ENCODE measurements around the gene SAMD14. TPM values are rescaled to one million over a fixed set of nuclear protein-coding genes. Genes with fewer than 3 reads are reported as not detected.

The SAMD14 gene
- total RNA-seq, 1 donor from 2014 or later, result 5.5 TPM

GRCh38 chr17:50165466-50165865 lies 35.5 kb upstream of the SAMD14 start:
- no peak for DNase-seq (ENCODE audit: low spot score)

DNA sequence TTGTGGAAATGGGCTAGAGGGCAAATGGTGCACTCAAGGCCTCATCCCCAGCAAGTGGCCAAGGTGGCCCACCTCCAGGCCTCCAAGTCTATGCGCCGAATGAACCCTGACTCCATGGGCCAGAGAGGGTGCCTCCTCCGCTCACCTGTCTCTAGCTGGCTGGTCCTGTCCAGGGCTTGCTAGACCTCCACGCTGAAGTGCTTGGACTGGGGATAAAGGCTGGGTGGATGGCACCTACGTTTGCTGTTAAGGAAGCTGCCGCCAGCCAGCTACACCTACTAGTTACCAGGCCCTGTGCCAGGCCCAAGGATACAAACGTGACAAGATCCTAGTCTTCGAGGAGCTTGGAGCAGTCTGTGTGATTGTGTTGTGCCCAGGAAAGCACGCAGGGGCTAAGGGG lies 35.1 kb upstream of the SAMD14 start:
- DNase-seq (ENCODE audit: low spot score), result no peak

- DNase-seq (ENCODE audit: low spot score), result no peak
Observed at GRCh38 chr17:50164697-50164988, 34.7 kb upstream of the SAMD14 start.

DNA sequence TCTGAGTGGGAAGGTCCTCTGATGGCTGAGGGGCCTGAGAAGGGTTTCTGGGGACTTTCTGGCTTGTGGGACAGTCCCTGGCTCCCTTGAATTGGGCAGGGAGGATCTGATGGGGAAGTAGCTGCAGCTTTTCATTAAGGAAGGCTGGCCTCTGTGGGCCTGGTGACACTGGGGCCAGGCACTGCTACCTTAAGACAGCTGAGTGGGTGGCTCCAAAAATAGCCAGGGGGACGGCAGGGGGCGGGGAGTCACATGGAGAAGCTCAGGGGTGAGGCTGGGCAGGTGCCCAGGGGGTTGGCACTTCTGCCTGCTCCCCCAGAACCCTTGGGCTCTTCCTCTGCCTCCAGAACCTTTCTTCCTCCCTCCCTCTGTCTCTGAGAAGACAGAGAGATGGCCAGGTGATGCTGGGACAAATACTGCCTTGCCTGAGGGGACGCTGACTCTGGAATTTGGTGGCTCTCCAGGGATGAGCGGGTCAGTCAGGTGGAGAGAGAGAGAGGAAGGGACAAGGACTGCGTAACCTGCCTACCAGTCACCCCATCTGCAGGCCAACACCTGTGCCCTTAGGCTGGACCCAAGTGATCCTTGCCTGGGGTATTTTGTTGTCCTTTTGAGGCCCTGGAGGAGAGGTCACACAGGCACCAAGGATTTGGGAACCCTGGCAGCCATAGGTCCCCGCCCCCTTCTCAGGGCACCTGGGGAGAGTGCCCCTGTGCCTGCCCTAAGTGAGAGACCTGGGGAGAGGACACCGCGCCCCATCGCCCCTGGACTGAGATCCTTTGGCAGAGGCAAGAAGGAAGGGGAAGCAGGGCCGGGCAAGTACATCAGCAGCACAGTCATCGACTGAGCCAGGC lies 34.1 kb upstream of the SAMD14 start:
- no peak for DNase-seq (ENCODE audit: low spot score)

DNA sequence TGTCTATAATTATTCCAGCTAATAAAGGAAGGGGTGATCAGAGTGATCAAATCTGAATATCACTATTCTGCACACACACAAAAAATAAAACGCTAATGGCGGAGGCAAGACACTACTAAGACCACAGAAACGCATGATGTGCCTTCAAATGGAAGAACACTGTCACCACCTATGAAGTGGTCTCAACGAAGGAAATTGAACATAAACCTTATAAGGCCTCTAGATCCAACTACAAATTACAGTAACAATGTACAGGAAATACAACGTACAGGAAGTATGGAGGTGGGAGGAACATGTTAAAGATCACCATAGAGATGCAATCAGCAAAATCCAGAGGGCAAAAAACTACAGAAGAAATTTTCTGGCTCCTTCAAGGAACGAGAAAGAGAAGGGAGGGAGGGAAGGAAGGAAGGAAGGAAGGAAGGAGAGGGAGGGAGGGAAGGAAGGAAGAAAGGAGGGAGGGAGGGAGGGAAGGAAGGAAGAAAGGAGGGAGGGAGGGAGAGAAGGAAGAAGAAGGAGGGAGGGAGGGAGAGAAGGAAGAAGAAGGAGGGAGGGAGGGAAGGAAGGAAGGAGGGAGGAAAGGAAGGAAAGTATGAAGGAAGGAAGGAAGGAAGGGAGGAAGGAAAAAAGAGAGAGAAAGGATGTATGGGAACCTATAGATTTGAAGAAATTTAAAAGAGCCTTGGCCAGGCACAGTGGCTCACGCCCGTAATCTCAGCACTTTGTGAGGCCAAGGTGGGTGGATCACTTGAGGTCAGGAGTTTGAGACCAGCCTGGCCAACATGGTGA lies 32.7 kb upstream of the SAMD14 start:
- no peak for DNase-seq (ENCODE audit: low spot score)

GRCh38 chr17:50161911-50162288 lies 31.9 kb upstream of the SAMD14 start:
- DNase-seq (ENCODE audit: low spot score), result no peak

- DNase-seq (ENCODE audit: low spot score), result peak; percentile 95
Observed at GRCh38 chr17:50161023-50161910, 31.3 kb upstream of the SAMD14 start.

GRCh38 chr17:50157891-50158290 lies 27.9 kb upstream of the SAMD14 start:
- no peak for DNase-seq (ENCODE audit: low spot score)

DNA sequence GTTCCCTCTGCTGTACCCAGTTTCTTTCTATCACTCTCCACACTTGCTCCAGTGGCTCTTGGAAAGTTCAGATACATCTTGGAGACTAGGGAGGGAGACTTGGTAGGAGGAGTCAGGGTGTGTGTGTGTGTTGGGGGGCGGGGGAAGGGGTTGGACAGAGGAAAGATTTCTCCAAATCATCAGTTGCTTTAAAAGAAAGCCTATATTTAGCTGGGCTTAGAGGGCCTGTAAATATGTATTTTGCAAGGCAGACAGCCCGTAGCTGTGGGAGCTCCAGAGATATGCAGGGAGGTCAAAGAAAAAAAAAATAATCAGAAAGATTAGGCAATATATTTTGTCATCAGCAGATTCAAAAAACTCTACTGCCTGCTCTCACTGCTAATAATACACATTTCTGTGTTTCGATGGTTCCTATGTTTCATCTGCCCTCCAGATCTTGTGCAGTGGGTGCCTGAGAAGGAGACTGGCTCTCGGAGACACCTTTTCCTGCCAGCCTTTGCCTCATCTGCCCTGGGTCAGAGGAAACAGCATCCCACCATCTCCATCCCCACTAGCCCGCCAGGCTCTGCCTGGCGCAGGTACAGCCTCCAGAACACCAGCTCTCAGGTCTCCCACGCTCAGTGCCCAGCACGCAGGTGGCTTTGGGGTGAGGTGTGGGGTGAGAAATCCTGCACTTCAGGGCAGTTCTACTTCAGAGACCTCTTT lies 25.3 kb upstream of the SAMD14 start:
- peak; percentile 95 for DNase-seq (ENCODE audit: low spot score)

DNA sequence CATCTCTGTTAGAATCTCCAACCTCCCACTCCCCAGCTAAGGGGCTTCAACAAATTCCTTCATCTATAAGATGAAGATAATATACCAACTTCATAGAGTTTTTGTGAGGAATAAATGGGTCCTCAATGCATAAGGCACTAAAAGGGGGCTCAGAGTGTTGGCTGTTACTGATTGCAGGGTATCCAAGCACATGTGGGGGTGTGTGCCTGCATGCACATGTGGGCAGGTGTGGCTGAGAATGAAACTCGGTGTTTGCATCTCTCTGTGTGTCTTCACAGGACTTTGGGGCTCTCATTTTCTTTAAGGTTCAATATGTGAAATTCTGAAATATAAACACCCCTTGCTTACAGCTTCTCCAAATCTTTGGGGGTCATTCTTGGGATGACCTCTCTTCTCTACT lies 24.6 kb upstream of the SAMD14 start:
- DNase-seq (ENCODE audit: low spot score), result no peak

GRCh38 chr17:50153650-50154575 lies 24.0 kb upstream of the SAMD14 start:
- no peak for DNase-seq (ENCODE audit: low spot score)

GRCh38 chr17:50152736-50153135 lies 22.8 kb upstream of the SAMD14 start:
- no peak for DNase-seq (ENCODE audit: low spot score)

DNA sequence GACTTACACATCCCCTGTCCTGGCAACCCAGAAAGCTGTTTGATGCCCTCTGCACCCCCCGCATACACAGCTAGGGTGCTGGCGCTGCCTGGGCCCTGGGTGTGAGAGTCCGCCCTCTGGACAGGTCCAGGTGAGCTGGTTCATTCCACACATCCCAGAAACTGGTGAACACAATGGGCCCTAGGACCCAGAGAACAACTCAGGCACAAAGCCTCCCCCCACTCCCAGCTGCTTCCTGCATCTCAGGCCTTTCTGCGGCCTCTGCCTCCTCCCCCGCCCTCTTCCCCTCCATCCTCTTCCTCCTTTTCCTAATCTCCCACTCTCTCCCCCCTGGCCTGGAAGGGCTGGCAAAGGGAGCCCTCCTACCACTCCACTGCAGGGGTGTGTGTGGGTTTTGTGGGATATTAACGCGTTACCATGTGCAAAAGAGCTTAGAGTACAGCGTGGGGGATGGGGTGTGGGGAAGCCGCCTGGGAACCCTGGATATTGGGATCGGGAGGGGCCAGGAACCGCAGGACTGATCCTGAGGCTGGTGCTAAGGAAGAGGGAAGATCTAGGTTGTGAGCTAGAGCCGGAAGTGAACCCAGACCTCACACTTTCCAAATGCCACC lies 22.1 kb upstream of the SAMD14 start:
- DNase-seq (ENCODE audit: low spot score), result peak; percentile 97

GRCh38 chr17:50151041-50151936 lies 21.3 kb upstream of the SAMD14 start:
- DNase-seq (ENCODE audit: low spot score), result peak; percentile 93

DNA sequence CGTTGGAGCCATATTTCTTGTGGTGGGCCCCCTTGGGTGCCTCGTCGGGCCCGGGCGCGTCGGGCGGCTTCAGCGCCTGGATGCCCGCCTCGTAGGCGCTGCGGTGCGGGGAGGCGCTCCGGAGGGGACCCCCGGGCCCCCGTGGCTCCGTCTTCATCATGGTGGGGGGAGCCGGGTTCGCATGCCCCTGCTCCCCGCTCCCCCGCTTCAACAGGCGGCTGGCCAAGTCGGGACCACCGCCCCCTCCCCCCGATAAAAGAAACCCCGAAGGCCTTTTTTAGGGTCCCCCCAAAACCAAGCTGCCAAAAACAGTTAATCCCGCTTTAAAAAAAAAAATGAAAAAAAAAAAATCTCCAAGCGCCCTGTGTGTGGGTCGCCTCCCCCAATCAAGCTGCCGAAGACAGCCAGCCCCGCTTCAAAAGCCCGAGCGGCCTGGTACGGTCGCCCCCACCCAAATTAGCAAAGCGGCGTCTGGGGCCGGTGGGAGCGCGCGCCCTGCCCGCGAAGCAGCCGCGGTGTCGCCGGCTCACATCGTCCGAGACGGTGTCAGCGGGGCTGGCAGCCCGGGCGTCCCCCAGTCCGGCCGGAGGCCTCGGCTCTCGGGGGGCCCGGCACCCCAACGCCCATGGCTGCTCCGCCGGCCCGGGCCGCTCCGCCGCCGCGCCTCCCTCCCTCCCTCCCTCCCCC lies 20.5 kb upstream of the SAMD14 start, which contains the start of gene PPP1R9B:
PPP1R9B (minus strand) TSS at position 324 of the 687 bp plus-strand sequence; CDS start at position 160, 164 bp downstream.
- no peak for DNase-seq (ENCODE audit: low spot score)

GRCh38 chr17:50149417-50150353 lies 19.7 kb upstream of the SAMD14 start:
- peak; percentile 52 for DNase-seq (ENCODE audit: low spot score)

- DNase-seq (ENCODE audit: low spot score), result no peak
Observed at GRCh38 chr17:50149091-50149416, 19.1 kb upstream of the SAMD14 start.
